Thymus (tissue), 11 donors: Measurements from ENCODE around the gene PDGFC. TPM values are rescaled to one million over a fixed set of nuclear protein-coding genes. Genes with fewer than 3 reads are reported as not detected.
A peak's percentile ranks its signal among the peaks of the same experiment; 100 is the strongest.

Source experiments
- DNase-seq, 9 donors: peaks; one replicate each; pipeline ENCODE4 v3.0.0-alpha.2; 2013; ENCODE audit warnings: low spot score in 9 of 9, low read depth in 6 of 9, missing footprints in 1 of 9
- H3K27ac ChIP-seq, 2 donors: one replicate each; pipeline ENCODE4 v1.5.1; 2013; ENCODE audit warnings: control low read depth in 1 of 2, low read depth in 1 of 2, low read length in 1 of 2, mild to moderate bottlenecking in 1 of 2, moderate library complexity in 1 of 2
- H3K27me3 ChIP-seq, 2 donors: one replicate each; pipeline ENCODE4 v1.5.1; 2013; ENCODE audit warnings: low read length in 1 of 2; ENCODE audit not compliant: control insufficient read depth in 2 of 2, insufficient read depth in 1 of 2
- H3K36me3 ChIP-seq, 2 donors: one replicate each; pipeline ENCODE4 v1.5.1; 2013; ENCODE audit warnings: low read length in 1 of 2, mild to moderate bottlenecking in 1 of 2, moderate library complexity in 1 of 2; ENCODE audit not compliant: control insufficient read depth in 2 of 2, insufficient read depth in 2 of 2
- H3K4me1 ChIP-seq, 2 donors: one replicate each; pipeline ENCODE4 v1.5.1; 2013; ENCODE audit warnings: low read length in 2 of 2; ENCODE audit not compliant: control insufficient read depth in 2 of 2, insufficient read depth in 2 of 2
- H3K4me3 ChIP-seq, 2 donors: one replicate each; pipeline ENCODE4 v1.5.1; 2013; ENCODE audit warnings: low read length in 2 of 2, control low read depth in 1 of 2, mild to moderate bottlenecking in 1 of 2
- H3K9me3 ChIP-seq, 2 donors: one replicate each; pipeline ENCODE4 v1.5.1; 2013; ENCODE audit warnings: low read length in 1 of 2, mild to moderate bottlenecking in 1 of 2; ENCODE audit not compliant: control insufficient read depth in 2 of 2, insufficient read depth in 1 of 2
- WGBS: extraction: QIAGEN DNeasy Blood & Tissue Kit; methylation state at CpG from one replicate; pipeline ENCODE4 v1.1.7; 2013; 5-methylcytosine and 5-hydroxymethylcytosine counted together
- polyA plus RNA-seq: library from polyadenylated mRNA; stranded (reverse); fragments of 200-250 nt; gene quantifications from one replicate; pipeline ENCODE4 v1.2.3, GENCODE V29; 2013
- total RNA-seq: library from RNA; stranded (reverse); fragments of 120-200 nt; gene quantifications from one replicate; pipeline ENCODE4 v1.2.4, GENCODE V29; 2013
- donor health status: healthy.

The PDGFC gene
- total and polyA plus RNA-seq, 2 donors, result 11.0 to 13.1 TPM

- Histone ChIP-seq H3K4me1 (no peaks in the 10 kb centered on the region), H3K27me3 (no peaks in the 10 kb centered on the region), H3K4me3 (no peak overlapping the region), H3K9me3 (no peaks in the 10 kb centered on the region), H3K27ac (no peak overlapping the region), H3K36me3 (no peaks in the 10 kb centered on the region)
- DNase-seq, result no peak
- WGBS, result 87% methylated on average over 2 of the region's 2 CpGs
Observed at GRCh38 chr4:156958276-156959074, 13.1 kb downstream of the PDGFC start.

GRCh38 chr4:156957556-156957955 lies 14.0 kb downstream of the PDGFC start:
- Histone ChIP-seq H3K4me3 (no peak overlapping the region), H3K27me3 (no peaks in the 10 kb centered on the region), H3K36me3 (no peaks in the 10 kb centered on the region), H3K4me1 (no peaks in the 10 kb centered on the region), H3K27ac (no peak overlapping the region), H3K9me3 (no peaks in the 10 kb centered on the region)
- DNase-seq, result no peak
- 94% methylated on average over 3 of the region's 3 CpGs for WGBS

- Histone ChIP-seq H3K4me1 (no peaks in the 10 kb centered on the region), H3K27ac (no peak overlapping the region), H3K27me3 (no peaks in the 10 kb centered on the region), H3K36me3 (no peaks in the 10 kb centered on the region), H3K4me3 (no peak overlapping the region), H3K9me3 (no peaks in the 10 kb centered on the region)
- WGBS, result 69% methylated on average over 6 of the region's 6 CpGs
- DNase-seq, result no peak
Observed at GRCh38 chr4:156956826-156957368, 14.7 kb downstream of the PDGFC start.

GRCh38 chr4:156956359-156956758 lies 15.2 kb downstream of the PDGFC start:
- no peaks in the 10 kb centered on the region for H3K27me3 ChIP-seq
- WGBS, result 95% methylated on average over 2 of the region's 2 CpGs
- H3K36me3 ChIP-seq, result no peaks in the 10 kb centered on the region
- no peak for DNase-seq
- H3K4me1 ChIP-seq, result no peaks in the 10 kb centered on the region
- H3K4me3 ChIP-seq, result no peak overlapping the region
- H3K9me3 ChIP-seq, result no peaks in the 10 kb centered on the region
- no peak overlapping the region for H3K27ac ChIP-seq

GRCh38 chr4:156954587-156954986 lies 17.0 kb downstream of the PDGFC start:
- H3K9me3 ChIP-seq, result no peaks in the 10 kb centered on the region
- 20% methylated on average over 3 of the region's 3 CpGs for WGBS
- H3K27me3 ChIP-seq, result no peaks in the 10 kb centered on the region
- no peak for DNase-seq
- no peak overlapping the region for H3K4me3 ChIP-seq
- H3K4me1 ChIP-seq, result no peaks in the 10 kb centered on the region
- H3K27ac ChIP-seq, result no peak overlapping the region
- H3K36me3 ChIP-seq, result no peaks in the 10 kb centered on the region

GRCh38 chr4:156953951-156954350 lies 17.6 kb downstream of the PDGFC start:
- 92% methylated on average over 2 of the region's 2 CpGs for WGBS
- Histone ChIP-seq H3K27me3 (no peaks in the 10 kb centered on the region), H3K9me3 (no peaks in the 10 kb centered on the region), H3K27ac (peak overlapping the region in 1 of 2 donors; percentile 39), H3K4me1 (no peaks in the 10 kb centered on the region), H3K36me3 (no peaks in the 10 kb centered on the region), H3K4me3 (no peak overlapping the region)
- no peak for DNase-seq

- Histone ChIP-seq H3K4me3 (no peak overlapping the region), H3K4me1 (no peaks in the 10 kb centered on the region), H3K9me3 (no peaks in the 10 kb centered on the region), H3K36me3 (no peaks in the 10 kb centered on the region), H3K27ac (peak overlapping the region in 1 of 2 donors; percentile 10), H3K27me3 (no peaks in the 10 kb centered on the region)
- WGBS, result 83% methylated on average over 1 of the region's 1 CpG
- DNase-seq, result no peak
Observed at GRCh38 chr4:156953001-156953400, 18.6 kb downstream of the PDGFC start.

- no peaks in the 10 kb centered on the region for H3K4me1 ChIP-seq
- DNase-seq, result no peak
- 94% methylated on average over 3 of the region's 3 CpGs for whole genome bisulfite sequencing
- H3K27ac ChIP-seq, result peak overlapping the region in 1 of 2 donors; percentile 0
- H3K36me3 ChIP-seq, result no peaks in the 10 kb centered on the region
- H3K9me3 ChIP-seq, result no peaks in the 10 kb centered on the region
- no peaks in the 10 kb centered on the region for H3K27me3 ChIP-seq
- H3K4me3 ChIP-seq, result no peak overlapping the region
Observed at GRCh38 chr4:156952078-156952759, 19.4 kb downstream of the PDGFC start.

- Histone ChIP-seq H3K4me3 (no peak overlapping the region), H3K9me3 (no peaks in the 10 kb centered on the region), H3K4me1 (no peaks in the 10 kb centered on the region), H3K27me3 (no peaks in the 10 kb centered on the region), H3K27ac (no peak overlapping the region), H3K36me3 (no peaks in the 10 kb centered on the region)
- no peak for DNase-seq
- 88% methylated on average over 3 of the region's 3 CpGs for WGBS
Observed at GRCh38 chr4:156950948-156951347, 20.7 kb downstream of the PDGFC start.
